ENCODE measurements around the gene PRICKLE3.

- TF ChIP-seq CTCF (IDR thresholded peaks at IDR 0.05) (no peak), POLR2A (IDR thresholded peaks at IDR 0.05) (no peak)
Observed at GRCh38 chrX:49153467-49153866, 32.7 kb downstream of the PRICKLE3 start.

All from thyroid gland (tissue), 4 donors.